ENCODE measurements around the gene RNF186.

DNA sequence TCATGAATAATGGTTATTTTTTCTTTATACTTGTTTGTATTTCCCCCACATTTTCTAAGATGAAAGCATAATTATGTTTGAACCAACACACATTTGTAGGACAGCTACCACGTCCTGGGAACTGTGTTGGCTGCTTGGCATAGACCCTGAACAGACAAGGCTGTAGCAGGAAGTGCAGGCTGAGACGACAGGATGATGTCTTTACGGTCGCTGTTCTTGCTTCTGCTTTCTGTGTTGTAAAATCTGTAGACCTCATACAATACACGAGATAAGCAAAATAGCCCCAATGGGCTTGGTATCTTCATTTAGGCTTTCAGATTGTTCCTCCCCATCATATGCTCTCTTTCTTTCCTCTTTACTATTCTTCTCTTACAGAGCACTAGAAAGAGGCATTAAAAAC lies 43.8 kb upstream of the RNF186 start:
- TF ChIP-seq, protein P1, sequence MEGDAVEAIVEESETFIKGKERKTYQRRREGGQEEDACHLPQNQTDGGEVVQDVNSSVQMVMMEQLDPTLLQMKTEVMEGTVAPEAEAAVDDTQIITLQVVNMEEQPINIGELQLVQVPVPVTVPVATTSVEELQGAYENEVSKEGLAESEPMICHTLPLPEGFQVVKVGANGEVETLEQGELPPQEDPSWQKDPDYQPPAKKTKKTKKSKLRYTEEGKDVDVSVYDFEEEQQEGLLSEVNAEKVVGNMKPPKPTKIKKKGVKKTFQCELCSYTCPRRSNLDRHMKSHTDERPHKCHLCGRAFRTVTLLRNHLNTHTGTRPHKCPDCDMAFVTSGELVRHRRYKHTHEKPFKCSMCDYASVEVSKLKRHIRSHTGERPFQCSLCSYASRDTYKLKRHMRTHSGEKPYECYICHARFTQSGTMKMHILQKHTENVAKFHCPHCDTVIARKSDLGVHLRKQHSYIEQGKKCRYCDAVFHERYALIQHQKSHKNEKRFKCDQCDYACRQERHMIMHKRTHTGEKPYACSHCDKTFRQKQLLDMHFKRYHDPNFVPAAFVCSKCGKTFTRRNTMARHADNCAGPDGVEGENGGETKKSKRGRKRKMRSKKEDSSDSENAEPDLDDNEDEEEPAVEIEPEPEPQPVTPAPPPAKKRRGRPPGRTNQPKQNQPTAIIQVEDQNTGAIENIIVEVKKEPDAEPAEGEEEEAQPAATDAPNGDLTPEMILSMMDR (IDR thresholded peaks at IDR 0.05; ENCODE audit: low read depth, low read length, poor library complexity, severe bottlenecking), result no peak
- no peak for TF ChIP-seq EZH2phosphoT487 (IDR thresholded peaks at IDR 0.05; ENCODE audit: borderline replicate concordance, low read length)
